Endothelial cell of umbilical vein (primary cell): Measurements from ENCODE around the gene CAMK2D. TPM values are rescaled to one million over a fixed set of nuclear protein-coding genes. Genes with fewer than 3 reads are reported as not detected.

Experiments used
- BruUV-seq: library from RNA; stranded (reverse); fragments of 400-500 nt; replicated peaks from 2 replicates; lab custom pipeline; 2021; lab: Mats Ljungman, UMichigan
- CTCF ChIA-PET: fragments of 300-600, 350-600 bp; sonication (Branson Sonifier 250); formaldehyde crosslinking; loops from one replicate; lab custom pipeline; 2021; ENCODE audit warnings: antibody characterized with exemption, inconsistent platforms; lab: Charles Lee
- POLR2A ChIA-PET: fragments of 300-600, 350-600 bp; sonication (Branson Sonifier 250); formaldehyde crosslinking; loops from one replicate; lab custom pipeline; 2021; ENCODE audit warnings: antibody characterized with exemption, inconsistent platforms; lab: Charles Lee
- DNase-seq: peaks from one replicate; pipeline ENCODE4 v3.0.0-alpha.2; 2011; ENCODE audit warnings: low read depth, low spot score
- FAIRE-seq: peaks from 2 replicates; lab custom pipeline; 2011; peaks lifted over from hg19 to GRCh38; lab: Jason Lieb, UNC
- H2AFZ ChIP-seq: 2 replicates; pipeline ENCODE4 v1.6.0; 2012; ENCODE audit warnings: low read depth, low read length, control low read depth, inconsistent platforms
- H3K27ac ChIP-seq: 2 replicates; pipeline ENCODE4 v1.5.1; 2011; ENCODE audit warnings: low read depth, mild to moderate bottlenecking, control low read depth, low read length, moderate library complexity; ENCODE audit not compliant: insufficient read depth
- H3K27me3 ChIP-seq, 2 experiments: 2 replicates each; pipeline versions ENCODE4 v1.6.0 to v1.6.1; 2011; ENCODE audit warnings: low read length in 2 of 2, mixed read lengths in 1 of 2; ENCODE audit not compliant: control insufficient read depth in 2 of 2, insufficient read depth in 2 of 2
- H3K36me3 ChIP-seq, 2 experiments: 2 replicates in 1 of 2; 3 replicates in 1 of 2; pipeline ENCODE4 v1.5.1; 2011; ENCODE audit warnings: low read length in 2 of 2, mild to moderate bottlenecking in 1 of 2, moderate library complexity in 1 of 2; ENCODE audit not compliant: control insufficient read depth in 2 of 2, insufficient read depth in 2 of 2; ENCODE audit errors: extremely low read depth in 1 of 2
- H3K4me1 ChIP-seq: 3 replicates; pipeline ENCODE4 v1.5.1; 2011; ENCODE audit warnings: mild to moderate bottlenecking, low read length; ENCODE audit not compliant: control insufficient read depth, insufficient read depth; ENCODE audit errors: extremely low read depth
- H3K4me2 ChIP-seq: 2 replicates; pipeline ENCODE4 v1.6.1; 2011; ENCODE audit warnings: low read length, control low read depth, mixed read lengths; ENCODE audit not compliant: insufficient read depth
- H3K4me3 ChIP-seq, 3 experiments: fragments of 200-600 bp in 1 of 3; sonication (generic), shearing (Covaris generic) in 1 of 3; replicated peaks in 1 of 3; 2 replicates each; pipeline ENCODE4 v1.5.1; 2011 to 2016; ENCODE audit warnings: control low read depth in 3 of 3, low read length in 3 of 3, mild to moderate bottlenecking in 2 of 3, inconsistent platforms in 1 of 3, low read depth in 1 of 3, moderate library complexity in 1 of 3; ENCODE audit not compliant: insufficient read depth in 1 of 3
- H3K79me2 ChIP-seq: 2 replicates; pipeline ENCODE4 v1.6.0; 2012; ENCODE audit warnings: low read length, inconsistent platforms; ENCODE audit not compliant: control insufficient read depth, insufficient read depth
- H3K9ac ChIP-seq: replicated peaks from 2 replicates; pipeline ENCODE3; 2011; ENCODE audit warnings: low read length, control low read depth; ENCODE audit not compliant: insufficient read depth; ENCODE audit errors: extremely low read depth
- H3K9me1 ChIP-seq: replicated peaks from 3 replicates; pipeline ENCODE4 v1.6.0; 2011; ENCODE audit warnings: mild to moderate bottlenecking, low read length; ENCODE audit not compliant: control insufficient read depth, insufficient read depth; ENCODE audit errors: extremely low read depth
- H3K9me3 ChIP-seq: replicated peaks from 2 replicates; pipeline ENCODE4 v1.5.1; 2012; ENCODE audit warnings: low read length, inconsistent platforms; ENCODE audit not compliant: control insufficient read depth, insufficient read depth
- H4K20me1 ChIP-seq: replicated peaks from 2 replicates; pipeline ENCODE3; 2011; ENCODE audit warnings: mild to moderate bottlenecking, low read length; ENCODE audit not compliant: control insufficient read depth, insufficient read depth; ENCODE audit errors: extremely low read depth
- EZH2 ChIP-seq: IDR thresholded peaks from 2 replicates; pipeline ENCODE4 v1.6.1; 2012; ENCODE audit warnings: borderline replicate concordance, low read depth, mild to moderate bottlenecking, moderate library complexity, low read length, inconsistent platforms; ENCODE audit not compliant: severe bottlenecking
- FOS ChIP-seq: IDR thresholded peaks from 2 replicates; pipeline ENCODE4 v1.6.1; 2011; ENCODE audit warnings: mild to moderate bottlenecking, low read length, moderate library complexity, borderline replicate concordance; ENCODE audit not compliant: insufficient read depth
- GATA2 ChIP-seq: IDR thresholded peaks from 2 replicates; pipeline ENCODE4 v1.7.0; 2011; ENCODE audit warnings: low read depth, mild to moderate bottlenecking, moderate library complexity, mixed read lengths, low read length; ENCODE audit not compliant: insufficient read length, insufficient read depth
- JUN ChIP-seq: IDR thresholded peaks from 2 replicates; pipeline ENCODE4 v1.6.1; 2011; ENCODE audit warnings: borderline replicate concordance, low read depth; ENCODE audit not compliant: insufficient read length, insufficient read depth
- MYC ChIP-seq: IDR thresholded peaks from one replicate; pipeline ENCODE4 v1.6.1; 2011; ENCODE audit warnings: mild to moderate bottlenecking, low read depth, low read length
- POLR2A ChIP-seq: IDR thresholded peaks from 2 replicates; pipeline ENCODE4 v1.6.1; 2012; ENCODE audit warnings: low read depth, mild to moderate bottlenecking, control low read depth, low read length
- POLR2AphosphoS5 ChIP-seq: IDR thresholded peaks from 2 replicates; pipeline ENCODE4 v1.6.1; 2012; ENCODE audit warnings: low read depth, mild to moderate bottlenecking, control low read depth, low read length, moderate library complexity; ENCODE audit not compliant: insufficient read depth
- dilution Hi-C: fragments of 300-500 bp; cut with MboI; formaldehyde crosslinking; loops from one replicate; pipeline ENCODE4 v1.15.0; 2019; ENCODE audit warnings: low sequenced_read_pairs; ENCODE audit not compliant: extremely low pct_ligation_motif_present
- intact Hi-C: fragments of 100-400 bp; cut with micrococcal nuclease; formaldehyde crosslinking; loops from one replicate; pipeline ENCODE4 v1.10.0; 2022
- polyA plus RNA-seq, 4 experiments: library from polyadenylated mRNA; depleted of rRNA in 3 of 4; stranded (reverse) in 3 of 4; unstranded in 1 of 4; fragments of >200 nt; gene quantifications; 2 replicates each; pipeline versions ENCODE4 v1.2.1 to v1.2.3, GENCODE V29; 2011 to 2012; ENCODE audit warnings: missing spikeins in 1 of 4
- total RNA-seq: library from RNA; stranded (reverse); gene quantifications from 2 replicates; pipeline ENCODE4 v1.2.3, GENCODE V29; 2021
- TF ChIP-seq, protein P1 (sequence below): IDR thresholded peaks from 2 replicates; pipeline ENCODE4 v1.6.1; 2011; ENCODE audit not compliant: insufficient read depth, insufficient read length
- TF ChIP-seq, protein P2 (sequence below), 2 donors: IDR thresholded peaks; 1 replicate in 1 of 2; 2 replicates in 1 of 2; pipeline ENCODE4 v1.5.1; 2011; ENCODE audit warnings: low read length in 2 of 2, mild to moderate bottlenecking in 2 of 2, moderate library complexity in 2 of 2, control low read depth in 1 of 2, inconsistent platforms in 1 of 2, low read depth in 1 of 2; ENCODE audit not compliant: insufficient read depth in 1 of 2; ENCODE audit errors: extremely low read depth in 1 of 2

Gene CAMK2D
- total and polyA plus RNA-seq, 2 donors (not counting 3 experiments of a cell fraction or from before 2014, with no cell fraction given), result 10.4 to 30.7 TPM

DNA sequence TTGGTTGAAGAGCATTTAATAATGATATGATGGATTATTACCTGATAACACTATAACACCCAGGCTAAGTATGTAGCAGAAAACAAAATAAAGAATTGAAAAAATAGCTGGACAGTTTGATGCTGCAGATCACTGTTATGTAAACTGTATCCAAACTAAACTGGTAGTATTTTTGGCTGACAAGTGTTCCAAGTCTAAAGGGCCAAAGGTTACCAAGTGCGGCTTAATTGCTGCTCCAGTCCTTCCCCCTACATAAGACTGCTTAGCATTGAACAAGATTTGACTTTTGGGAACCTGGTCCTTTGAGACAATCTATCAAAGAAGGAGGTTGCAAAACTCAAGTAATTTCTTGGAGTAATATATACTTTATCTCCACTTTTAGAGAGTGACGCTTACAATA is 249.6 kb downstream of the CAMK2D start:
- no peak for TF ChIP-seq JUN
- TF ChIP-seq EZH2, result no peak
- TF ChIP-seq FOS, result no peak
- no peak for TF ChIP-seq POLR2AphosphoS5
- no peak for TF ChIP-seq MYC
- TF ChIP-seq GATA2, result no peak
- TF ChIP-seq, protein P1, sequence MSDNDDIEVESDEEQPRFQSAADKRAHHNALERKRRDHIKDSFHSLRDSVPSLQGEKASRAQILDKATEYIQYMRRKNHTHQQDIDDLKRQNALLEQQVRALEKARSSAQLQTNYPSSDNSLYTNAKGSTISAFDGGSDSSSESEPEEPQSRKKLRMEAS, result no peak
- no peak for TF ChIP-seq POLR2A
- TF ChIP-seq, protein P2, sequence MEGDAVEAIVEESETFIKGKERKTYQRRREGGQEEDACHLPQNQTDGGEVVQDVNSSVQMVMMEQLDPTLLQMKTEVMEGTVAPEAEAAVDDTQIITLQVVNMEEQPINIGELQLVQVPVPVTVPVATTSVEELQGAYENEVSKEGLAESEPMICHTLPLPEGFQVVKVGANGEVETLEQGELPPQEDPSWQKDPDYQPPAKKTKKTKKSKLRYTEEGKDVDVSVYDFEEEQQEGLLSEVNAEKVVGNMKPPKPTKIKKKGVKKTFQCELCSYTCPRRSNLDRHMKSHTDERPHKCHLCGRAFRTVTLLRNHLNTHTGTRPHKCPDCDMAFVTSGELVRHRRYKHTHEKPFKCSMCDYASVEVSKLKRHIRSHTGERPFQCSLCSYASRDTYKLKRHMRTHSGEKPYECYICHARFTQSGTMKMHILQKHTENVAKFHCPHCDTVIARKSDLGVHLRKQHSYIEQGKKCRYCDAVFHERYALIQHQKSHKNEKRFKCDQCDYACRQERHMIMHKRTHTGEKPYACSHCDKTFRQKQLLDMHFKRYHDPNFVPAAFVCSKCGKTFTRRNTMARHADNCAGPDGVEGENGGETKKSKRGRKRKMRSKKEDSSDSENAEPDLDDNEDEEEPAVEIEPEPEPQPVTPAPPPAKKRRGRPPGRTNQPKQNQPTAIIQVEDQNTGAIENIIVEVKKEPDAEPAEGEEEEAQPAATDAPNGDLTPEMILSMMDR (IDR thresholded peaks at IDR 0.05; ENCODE audit: extremely low read depth in 1 of 2, insufficient read depth in 1 of 2, low read depth in 1 of 2, low read length in 2 of 2), result no peak
- Histone ChIP-seq H3K9me1 (no peaks in the 10 kb centered on the region), H4K20me1 (no peaks in the 10 kb centered on the region), H3K9ac (no peak overlapping the region), H3K36me3 (peaks cover 0 to 7% of the 10 kb centered on the region in 2 experiments), H2AFZ (no peak overlapping the region), H3K27ac (no peak overlapping the region), H3K27me3 (no peaks in the 10 kb centered on the region), H3K4me1 (no peaks in the 10 kb centered on the region), H3K9me3 (no peaks in the 10 kb centered on the region), H3K79me2 (no peaks in the 10 kb centered on the region), H3K4me2 (no peak overlapping the region), H3K4me3 (no peak overlapping the region)
- DNase-seq (no peak), FAIRE-seq (no peak)
- CTCF ChIA-PET, result no interaction called here
- POLR2A ChIA-PET, result no interaction called here
- dilution Hi-C loops (no loop called here), intact Hi-C loops (no loop called here)
- no TSS peak for BruUV-seq
